Trophoblast cell (in vitro differentiated cells and primary cell): ENCODE results near the gene PIBF1.
"Not testable (repeated sequence)": the region's sequence is repeated elsewhere in the genome, so short reads cannot be mapped to it uniquely, and the experiment has no call there.

ENCODE experiments used
- DNase-seq, 2 donors: peaks; one replicate each; pipeline ENCODE4 v3.0.0-alpha.2; 2016
- H2AFZ ChIP-seq: 2 replicates; pipeline ENCODE4 v1.6.1; 2013; ENCODE audit warnings: low read length, moderate library complexity, mild to moderate bottlenecking; ENCODE audit not compliant: insufficient read depth, poor library complexity
- H2AK5ac ChIP-seq: 2 replicates; pipeline ENCODE4 v1.6.1; 2013; ENCODE audit warnings: mild to moderate bottlenecking, low read length
- H2BK120ac ChIP-seq: 2 replicates; pipeline ENCODE4 v1.6.1; 2013; ENCODE audit warnings: low read length, mild to moderate bottlenecking, moderate library complexity; ENCODE audit not compliant: insufficient read depth, poor library complexity
- H2BK12ac ChIP-seq: 2 replicates; pipeline ENCODE4 v1.6.1; 2013; ENCODE audit warnings: mild to moderate bottlenecking, low read length, moderate library complexity
- H2BK5ac ChIP-seq: 2 replicates; pipeline ENCODE4 v1.6.1; 2013; ENCODE audit warnings: low read length, low read depth, moderate library complexity, mild to moderate bottlenecking; ENCODE audit not compliant: poor library complexity
- H3K14ac ChIP-seq: 2 replicates; pipeline ENCODE4 v1.6.1; 2013; ENCODE audit warnings: mild to moderate bottlenecking, low read length
- H3K18ac ChIP-seq: 2 replicates; pipeline ENCODE4 v1.6.1; 2013; ENCODE audit warnings: mild to moderate bottlenecking, low read length
- H3K23ac ChIP-seq: 2 replicates; pipeline ENCODE4 v1.6.1; 2013; ENCODE audit warnings: low read length
- H3K27ac ChIP-seq: 2 replicates; pipeline ENCODE4 v1.5.1; 2013; ENCODE audit warnings: low read depth, mild to moderate bottlenecking, inconsistent platforms, low read length, moderate library complexity
- H3K27me3 ChIP-seq: 2 replicates; pipeline ENCODE4 v1.6.1; 2013; ENCODE audit warnings: inconsistent platforms, mild to moderate bottlenecking, low read length, moderate library complexity; ENCODE audit not compliant: insufficient read depth
- H3K36me3 ChIP-seq, 2 experiments: 1 replicate in 1 of 2; 2 replicates in 1 of 2; pipeline ENCODE4 v1.6.1; 2013; ENCODE audit warnings: low read length in 2 of 2, mild to moderate bottlenecking in 2 of 2, moderate library complexity in 1 of 2; ENCODE audit not compliant: insufficient read depth in 2 of 2, control insufficient read depth in 1 of 2
- H3K4ac ChIP-seq: 2 replicates; pipeline ENCODE4 v1.6.1; 2013; ENCODE audit warnings: low read depth, mild to moderate bottlenecking, low read length, moderate library complexity
- H3K4me1 ChIP-seq, 2 experiments: 1 replicate in 1 of 2; 2 replicates in 1 of 2; pipeline ENCODE4 v1.6.1; 2013; ENCODE audit warnings: low read length in 2 of 2, mild to moderate bottlenecking in 2 of 2, moderate library complexity in 1 of 2; ENCODE audit not compliant: insufficient read depth in 2 of 2, control insufficient read depth in 1 of 2
- H3K4me2 ChIP-seq: 2 replicates; pipeline ENCODE4 v1.6.1; 2013; ENCODE audit warnings: inconsistent platforms, mild to moderate bottlenecking, low read length, moderate library complexity
- H3K4me3 ChIP-seq: 2 replicates; pipeline ENCODE4 v1.5.1; 2013; ENCODE audit warnings: mild to moderate bottlenecking, low read depth, low read length, inconsistent platforms
- H3K79me1 ChIP-seq: one replicate; pipeline ENCODE4 v1.6.1; 2013; ENCODE audit warnings: low read length
- H3K79me2 ChIP-seq: 2 replicates; pipeline ENCODE4 v1.6.1; 2013; ENCODE audit warnings: low read length, mild to moderate bottlenecking; ENCODE audit not compliant: control insufficient read depth, insufficient read depth, poor library complexity
- H3K9ac ChIP-seq: 2 replicates; pipeline ENCODE4 v1.6.1; 2013; ENCODE audit warnings: mild to moderate bottlenecking, low read length
- H3K9me3 ChIP-seq: 2 replicates; pipeline ENCODE4 v1.6.1; 2013; ENCODE audit warnings: low read depth, mild to moderate bottlenecking, control low read depth, inconsistent platforms, low read length; ENCODE audit not compliant: insufficient read depth
- H4K12ac ChIP-seq: 2 replicates; pipeline ENCODE4 v1.6.1; 2013; ENCODE audit warnings: low read depth, mild to moderate bottlenecking, low read length, moderate library complexity
- H4K8ac ChIP-seq: 2 replicates; pipeline ENCODE4 v1.6.1; 2013; ENCODE audit warnings: low read depth, mild to moderate bottlenecking, low read length, moderate library complexity
- H4K91ac ChIP-seq: one replicate; pipeline ENCODE4 v1.6.1; 2013; ENCODE audit warnings: low read depth, mild to moderate bottlenecking, low read length, moderate library complexity
- WGBS: extraction: QIAGEN DNeasy Blood & Tissue Kit; methylation state at CpG from one replicate; pipeline ENCODE4 v1.1.7; 2013; ENCODE audit warnings: missing lambda C conversion rate; ENCODE audit not compliant: insufficient read length, insufficient coverage; ENCODE audit errors: extremely low coverage; 5-methylcytosine and 5-hydroxymethylcytosine counted together

The PIBF1 gene

GRCh38 chr13:73048615-73049014 is 266.7 kb downstream of the PIBF1 start:
- not testable (repeated sequence) for H3K79me1 ChIP-seq, H3K9ac ChIP-seq, H3K4me3 ChIP-seq, H2AFZ ChIP-seq, H4K12ac ChIP-seq, H2BK120ac ChIP-seq, H3K9me3 ChIP-seq, H3K18ac ChIP-seq, H4K91ac ChIP-seq, H2AK5ac ChIP-seq, H3K36me3 ChIP-seq, H3K4ac ChIP-seq, H2BK12ac ChIP-seq, DNase-seq, H3K14ac ChIP-seq, H3K79me2 ChIP-seq, H3K27me3 ChIP-seq, H3K4me1 ChIP-seq, H3K23ac ChIP-seq, H3K4me2 ChIP-seq, H3K27ac ChIP-seq, H4K8ac ChIP-seq, H2BK5ac ChIP-seq
- no CpG with 5 or more reads among the region's 2 CpGs for WGBS

- Histone ChIP-seq H3K27ac (no peak overlapping the region), H4K12ac (no peak overlapping the region), H3K4ac (no peak overlapping the region), H3K18ac (no peak overlapping the region), H3K79me1 (peaks cover 4% of the 10 kb centered on the region), H3K4me1 (peaks cover 2% of the 10 kb centered on the region in 2 experiments), H3K4me2 (no peak overlapping the region), H3K14ac (no peak overlapping the region), H3K23ac (no peak overlapping the region), H2AK5ac (no peak overlapping the region), H3K27me3 (no peaks in the 10 kb centered on the region), H3K4me3 (no peak overlapping the region), H3K36me3 (no peaks in the 10 kb centered on the region), H4K91ac (no peak overlapping the region), H2BK12ac (no peak overlapping the region), H4K8ac (no peak overlapping the region), H2BK5ac (peak overlapping the region; percentile 6), H3K9me3 (no peaks in the 10 kb centered on the region), H3K9ac (no peak overlapping the region), H3K79me2 (peaks cover 3% of the 10 kb centered on the region), H2BK120ac (no peak overlapping the region), H2AFZ (no peak overlapping the region)
- no CpG with 5 or more reads among the region's 5 CpGs for WGBS
- no peak for DNase-seq
Observed at GRCh38 chr13:73054712-73055111, 272.8 kb downstream of the PIBF1 start.

GRCh38 chr13:73055813-73056564 is 274.1 kb downstream of the PIBF1 start:
- Histone ChIP-seq H3K9ac (no peak overlapping the region), H2BK120ac (peak overlapping the region; percentile 51), H3K79me1 (peaks cover 8% of the 10 kb centered on the region), H2BK12ac (no peak overlapping the region), H2AK5ac (no peak overlapping the region), H3K27ac (peak overlapping the region; percentile 72), H4K8ac (no peak overlapping the region), H3K4me2 (no peak overlapping the region), H3K9me3 (no peaks in the 10 kb centered on the region), H3K4me3 (no peak overlapping the region), H3K79me2 (peaks cover 8% of the 10 kb centered on the region), H2AFZ (no peak overlapping the region), H3K4ac (no peak overlapping the region), H3K36me3 (no peaks in the 10 kb centered on the region), H4K91ac (no peak overlapping the region), H3K27me3 (no peaks in the 10 kb centered on the region), H3K23ac (no peak overlapping the region), H3K14ac (no peak overlapping the region), H4K12ac (no peak overlapping the region), H3K18ac (no peak overlapping the region), H3K4me1 (peaks cover 2% of the 10 kb centered on the region in 2 experiments), H2BK5ac (no peak overlapping the region)
- peak in 1 of 2 donors; percentile 66 for DNase-seq
- WGBS, result no CpG with 5 or more reads among the region's 8 CpGs

GRCh38 chr13:73056565-73056962 is 274.6 kb downstream of the PIBF1 start:
- no peak overlapping the region for H3K9ac ChIP-seq
- no peak overlapping the region for H3K14ac ChIP-seq
- H4K91ac ChIP-seq, result no peak overlapping the region
- no peaks in the 10 kb centered on the region for H3K9me3 ChIP-seq
- H2BK12ac ChIP-seq, result no peak overlapping the region
- H2AK5ac ChIP-seq, result no peak overlapping the region
- WGBS, result no CpG with 5 or more reads among the region's 4 CpGs
- H2BK120ac ChIP-seq, result no peak overlapping the region
- H3K4ac ChIP-seq, result no peak overlapping the region
- no peak overlapping the region for H4K12ac ChIP-seq
- no peak for DNase-seq
- peaks cover 8% of the 10 kb centered on the region for H3K79me1 ChIP-seq
- H3K18ac ChIP-seq, result no peak overlapping the region
- H3K27me3 ChIP-seq, result no peaks in the 10 kb centered on the region
- no peak overlapping the region for H4K8ac ChIP-seq
- H2AFZ ChIP-seq, result no peak overlapping the region
- no peak overlapping the region for H3K4me3 ChIP-seq
- H3K27ac ChIP-seq, result peak overlapping the region; percentile 11
- no peak overlapping the region for H2BK5ac ChIP-seq
- H3K36me3 ChIP-seq, result no peaks in the 10 kb centered on the region
- H3K4me1 ChIP-seq, result peaks cover 2% of the 10 kb centered on the region in 2 experiments
- H3K4me2 ChIP-seq, result no peak overlapping the region
- no peak overlapping the region for H3K23ac ChIP-seq
- H3K79me2 ChIP-seq, result peaks cover 8% of the 10 kb centered on the region
